ENCODE measurements around the gene TAP2. TPM values are rescaled to one million over a fixed set of nuclear protein-coding genes. Genes with fewer than 3 reads are reported as not detected.

TAP2 gene
- total and polyA plus RNA-seq, 2 of the 13 experiments (the other 11 are each of a cell fraction or from before 2014, with no cell fraction given), result 10.3 to 17.6 TPM

GRCh38 chr6:32853541-32854375 lies 15.2 kb upstream of the TAP2 start, which contains the start of the genes PSMB9 and TAP1 (continued):
- TF ChIP-seq RNF219 (CRISPR knock-in tag; IDR thresholded peaks at IDR 0.05), result peak; percentile 90; the same call in 1 of the 2 replicates
- TF ChIP-seq YEATS2 (CRISPR knock-in tag; IDR thresholded peaks at IDR 0.05; ENCODE audit: borderline replicate concordance), result peak; percentile 48; the same call in 1 of the 2 replicates
- no peak for TF ChIP-seq ATAD3A (CRISPR knock-in tag; IDR thresholded peaks at IDR 0.05)
- 0 out of 2 replicates have a peak, but pooled peaks have one; percentile 83 for TF ChIP-seq ZNF790 (CRISPR knock-in tag; IDR thresholded peaks at IDR 0.05; ENCODE audit: borderline replicate concordance)
- TF ChIP-seq SUZ12 (IDR thresholded peaks at IDR 0.05; ENCODE audit: low read depth, low read length), result no peak
- peak; percentile 75; the same call in 1 of the 2 replicates for TF ChIP-seq MXD4 (CRISPR knock-in tag; IDR thresholded peaks at IDR 0.05)
- TF ChIP-seq MXI1 (IDR thresholded peaks at IDR 0.05; ENCODE audit: borderline replicate concordance, low read depth, low read length), result peak; percentile 91; the same call in 1 of the 3 replicates
- TF ChIP-seq ZFP36L2 (CRISPR knock-in tag; IDR thresholded peaks at IDR 0.05), result 0 out of 2 replicates have a peak, but pooled peaks have one; percentile 21
- TF ChIP-seq ARNT (IDR thresholded peaks at IDR 0.05), result no peak
- TF ChIP-seq FOXJ3 (CRISPR knock-in tag; IDR thresholded peaks at IDR 0.05; ENCODE audit: borderline replicate concordance), result peak; percentile 69; the same call in 1 of the 2 replicates
- peak; percentile 80 for TF ChIP-seq HDAC1 (CRISPR knock-in tag; IDR thresholded peaks at IDR 0.05)
- peak; percentile 83 for TF ChIP-seq ZSCAN31 (CRISPR knock-in tag; IDR thresholded peaks at IDR 0.05; ENCODE audit: low read depth)
- TF ChIP-seq CBFB (CRISPR knock-in tag; IDR thresholded peaks at IDR 0.05), result peak; percentile 68; the same call in 1 of the 2 replicates
- 0 out of 2 replicates have a peak, but pooled peaks have one; percentile 6 for TF ChIP-seq ZXDC (CRISPR knock-in tag; IDR thresholded peaks at IDR 0.05)
- TF ChIP-seq ZNF724P (CRISPR knock-in tag; IDR thresholded peaks at IDR 0.05; ENCODE audit: borderline replicate concordance), result peak; percentile 63
- no peak for TF ChIP-seq ZNF7 (CRISPR knock-in tag; IDR thresholded peaks at IDR 0.05)
- TF ChIP-seq KDM2A (CRISPR knock-in tag; IDR thresholded peaks at IDR 0.05; ENCODE audit: borderline replicate concordance, low read depth), result peak; percentile 97
- no peak for TF ChIP-seq ZNF713 (CRISPR knock-in tag; IDR thresholded peaks at IDR 0.05)
- TF ChIP-seq ZNF251 (CRISPR knock-in tag; IDR thresholded peaks at IDR 0.05), result no peak
- TF ChIP-seq RFXAP (CRISPR knock-in tag; IDR thresholded peaks at IDR 0.05; ENCODE audit: borderline replicate concordance), result peak; percentile 100
- TF ChIP-seq HNF4G (IDR thresholded peaks at IDR 0.05; ENCODE audit: borderline replicate concordance, low read depth, low read length), result no peak
- no peak for TF ChIP-seq HNF4G (CRISPR knock-in tag; IDR thresholded peaks at IDR 0.05; ENCODE audit: borderline replicate concordance, low read depth)
- TF ChIP-seq NCOR1 (IDR thresholded peaks at IDR 0.05; ENCODE audit: borderline replicate concordance, low read length), result no peak
- peak; percentile 61; the same call in 1 of the 2 replicates for TF ChIP-seq ZNF12 (CRISPR knock-in tag; IDR thresholded peaks at IDR 0.05)
